Measurements from ENCODE around the gene BAHCC1. TPM values are rescaled to one million over a fixed set of nuclear protein-coding genes. Genes with fewer than 3 reads are reported as not detected.

BAHCC1 gene
- total RNA-seq, 1 donor from 2014 or later = 61.3 TPM

DNA sequence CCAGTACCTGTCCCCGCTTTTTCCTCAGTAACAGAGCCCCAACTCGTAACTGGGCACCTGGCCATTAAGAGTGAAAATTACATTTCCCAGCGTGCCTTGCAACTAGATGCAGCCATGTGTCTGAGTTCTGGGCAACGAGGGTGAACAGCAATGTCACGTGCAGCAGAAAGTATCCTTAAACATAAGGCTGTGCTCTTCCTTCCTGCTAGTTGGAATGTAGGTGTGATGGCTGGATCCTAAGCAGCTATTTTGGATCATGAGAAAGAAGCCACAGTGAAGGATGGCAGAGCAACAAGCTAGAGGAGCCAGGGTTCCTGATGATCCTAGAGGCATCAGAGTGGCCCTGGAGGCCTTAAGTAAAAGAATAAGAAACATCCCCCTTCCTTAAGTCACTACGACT lies 81.4 kb downstream of the BAHCC1 start:
- H3K36me3 Mint-ChIP-seq (ENCODE audit: low read depth) = no peaks in the 10 kb centered on the region
- TF ChIP-seq, protein P1, sequence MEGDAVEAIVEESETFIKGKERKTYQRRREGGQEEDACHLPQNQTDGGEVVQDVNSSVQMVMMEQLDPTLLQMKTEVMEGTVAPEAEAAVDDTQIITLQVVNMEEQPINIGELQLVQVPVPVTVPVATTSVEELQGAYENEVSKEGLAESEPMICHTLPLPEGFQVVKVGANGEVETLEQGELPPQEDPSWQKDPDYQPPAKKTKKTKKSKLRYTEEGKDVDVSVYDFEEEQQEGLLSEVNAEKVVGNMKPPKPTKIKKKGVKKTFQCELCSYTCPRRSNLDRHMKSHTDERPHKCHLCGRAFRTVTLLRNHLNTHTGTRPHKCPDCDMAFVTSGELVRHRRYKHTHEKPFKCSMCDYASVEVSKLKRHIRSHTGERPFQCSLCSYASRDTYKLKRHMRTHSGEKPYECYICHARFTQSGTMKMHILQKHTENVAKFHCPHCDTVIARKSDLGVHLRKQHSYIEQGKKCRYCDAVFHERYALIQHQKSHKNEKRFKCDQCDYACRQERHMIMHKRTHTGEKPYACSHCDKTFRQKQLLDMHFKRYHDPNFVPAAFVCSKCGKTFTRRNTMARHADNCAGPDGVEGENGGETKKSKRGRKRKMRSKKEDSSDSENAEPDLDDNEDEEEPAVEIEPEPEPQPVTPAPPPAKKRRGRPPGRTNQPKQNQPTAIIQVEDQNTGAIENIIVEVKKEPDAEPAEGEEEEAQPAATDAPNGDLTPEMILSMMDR (conservative IDR thresholded peaks at IDR 0.05) = no peak
- no peak overlapping the region for H3K27ac Mint-ChIP-seq (ENCODE audit: unreplicated experiment)
- DNase-seq (ENCODE audit: low read depth, low spot score) = no peak
- peaks cover 3% of the 10 kb centered on the region for H3K9me3 Mint-ChIP-seq
- peak overlapping the region; percentile 11 for H3K4me3 Mint-ChIP-seq
- peaks cover 10% of the 10 kb centered on the region for H3K27me3 Mint-ChIP-seq (ENCODE audit: low read depth)
- peaks cover 60% of the 10 kb centered on the region for H3K4me1 Mint-ChIP-seq

DNA sequence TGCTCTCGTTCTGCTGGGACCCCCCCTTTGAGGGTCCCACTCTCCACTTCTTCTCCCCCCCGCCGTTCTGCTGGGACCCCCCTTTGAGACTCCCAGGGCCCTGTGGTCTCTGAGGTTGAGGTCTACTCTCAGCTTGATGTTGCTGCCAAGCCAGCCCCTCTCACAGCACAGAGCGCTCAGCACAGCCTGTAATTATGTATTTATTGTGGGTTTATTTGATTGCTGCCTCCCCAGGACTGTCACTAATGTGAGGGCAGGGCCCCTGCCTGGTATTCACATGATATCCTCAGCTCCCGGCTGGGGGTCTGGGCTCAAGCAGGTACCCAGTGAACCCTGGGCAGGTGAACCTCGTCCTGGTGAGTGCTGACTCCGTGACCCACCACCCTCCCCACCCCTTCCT lies 81.9 kb downstream of the BAHCC1 start:
- no peak for DNase-seq (ENCODE audit: low read depth, low spot score)
- H3K4me1 Mint-ChIP-seq = peaks cover 65% of the 10 kb centered on the region
- peak overlapping the region; percentile 11 for H3K4me3 Mint-ChIP-seq
- no peaks in the 10 kb centered on the region for H3K36me3 Mint-ChIP-seq (ENCODE audit: low read depth)
- TF ChIP-seq, protein P1 (conservative IDR thresholded peaks at IDR 0.05) = no peak
- H3K27me3 Mint-ChIP-seq (ENCODE audit: low read depth) = peaks cover 10% of the 10 kb centered on the region
- H3K27ac Mint-ChIP-seq (ENCODE audit: unreplicated experiment) = peak overlapping the region; percentile 21
- H3K9me3 Mint-ChIP-seq = peaks cover 3% of the 10 kb centered on the region

DNA sequence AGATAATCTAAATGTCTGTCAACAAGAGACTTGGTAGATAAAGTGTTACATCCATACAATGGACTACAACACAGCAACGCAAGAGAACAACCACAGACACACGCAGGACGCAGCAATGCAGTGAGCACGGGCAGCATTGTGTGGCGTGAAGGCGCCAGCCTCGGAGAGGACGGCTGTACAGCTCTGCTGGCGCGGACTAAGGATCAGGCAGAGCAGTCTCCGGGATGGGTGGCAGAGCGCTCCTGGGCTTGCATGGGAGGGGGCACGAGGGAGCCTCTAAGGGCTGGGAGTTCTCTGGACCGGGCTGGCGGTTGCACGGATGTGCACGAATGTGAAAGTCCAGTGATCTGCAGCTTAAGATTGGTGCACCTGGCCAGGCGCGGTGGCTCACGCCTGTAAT lies 82.9 kb downstream of the BAHCC1 start:
- Mint-ChIP-seq H3K36me3 (ENCODE audit: low read depth) (no peaks in the 10 kb centered on the region), H3K9me3 (peaks cover 3% of the 10 kb centered on the region), H3K27me3 (ENCODE audit: low read depth) (peaks cover 10% of the 10 kb centered on the region), H3K4me3 (peak overlapping the region; percentile 56), H3K27ac (ENCODE audit: unreplicated experiment) (no peak overlapping the region), H3K4me1 (peaks cover 75% of the 10 kb centered on the region)
- TF ChIP-seq, protein P1 (conservative IDR thresholded peaks at IDR 0.05) = no peak
- no peak for DNase-seq (ENCODE audit: low read depth, low spot score)

DNA sequence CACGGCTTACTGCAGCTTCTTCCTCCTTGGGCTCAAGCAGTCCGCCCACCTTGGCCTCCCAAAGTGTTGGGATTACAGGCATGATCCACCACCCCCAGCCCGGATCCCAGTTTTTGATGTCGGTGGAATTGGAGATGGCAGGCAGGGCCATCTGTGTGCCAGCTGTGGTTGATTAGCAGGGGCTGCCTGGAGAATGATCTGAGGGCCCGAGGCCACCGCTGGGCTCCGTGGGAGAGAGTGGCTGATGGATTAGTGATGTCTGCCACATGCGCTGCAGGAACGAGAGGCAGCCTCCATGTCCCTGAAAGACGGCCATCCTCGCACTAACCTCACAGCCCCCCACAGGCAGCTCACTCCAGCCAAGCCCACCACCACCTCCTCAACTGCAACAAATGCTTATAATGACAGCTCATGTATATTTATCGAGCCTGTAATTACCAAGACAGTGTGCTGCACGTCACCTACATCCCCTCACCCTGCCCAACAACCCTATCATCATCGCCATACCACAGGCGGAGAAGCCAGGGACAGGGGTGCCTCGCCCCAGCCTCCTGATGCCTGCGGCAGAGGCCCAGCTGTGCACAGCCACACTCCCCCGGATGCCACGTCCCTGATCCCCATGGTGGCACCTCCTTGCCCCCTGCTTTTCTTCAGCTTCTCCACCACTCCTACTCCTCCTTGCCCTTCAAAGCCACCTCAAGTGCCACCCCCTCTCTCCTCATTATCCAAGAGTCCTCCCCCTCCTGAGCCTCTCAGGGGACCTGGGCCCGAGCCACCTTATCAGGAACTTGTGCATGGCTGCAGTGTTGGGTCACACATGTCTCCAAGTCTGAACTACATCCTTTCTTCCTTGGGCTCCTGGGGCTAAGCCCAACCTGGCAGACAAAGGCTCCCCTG lies 84.2 kb downstream of the BAHCC1 start:
- Mint-ChIP-seq H3K27me3 (ENCODE audit: low read depth) (peaks cover 8% of the 10 kb centered on the region), H3K4me3 (peak overlapping the region; percentile 80), H3K9me3 (peaks cover 3% of the 10 kb centered on the region), H3K27ac (ENCODE audit: unreplicated experiment) (no peak overlapping the region), H3K4me1 (peaks cover 75% of the 10 kb centered on the region), H3K36me3 (ENCODE audit: low read depth) (no peaks in the 10 kb centered on the region)
- TF ChIP-seq, protein P1 (conservative IDR thresholded peaks at IDR 0.05) = no peak
- no peak for DNase-seq (ENCODE audit: low read depth, low spot score)

DNA sequence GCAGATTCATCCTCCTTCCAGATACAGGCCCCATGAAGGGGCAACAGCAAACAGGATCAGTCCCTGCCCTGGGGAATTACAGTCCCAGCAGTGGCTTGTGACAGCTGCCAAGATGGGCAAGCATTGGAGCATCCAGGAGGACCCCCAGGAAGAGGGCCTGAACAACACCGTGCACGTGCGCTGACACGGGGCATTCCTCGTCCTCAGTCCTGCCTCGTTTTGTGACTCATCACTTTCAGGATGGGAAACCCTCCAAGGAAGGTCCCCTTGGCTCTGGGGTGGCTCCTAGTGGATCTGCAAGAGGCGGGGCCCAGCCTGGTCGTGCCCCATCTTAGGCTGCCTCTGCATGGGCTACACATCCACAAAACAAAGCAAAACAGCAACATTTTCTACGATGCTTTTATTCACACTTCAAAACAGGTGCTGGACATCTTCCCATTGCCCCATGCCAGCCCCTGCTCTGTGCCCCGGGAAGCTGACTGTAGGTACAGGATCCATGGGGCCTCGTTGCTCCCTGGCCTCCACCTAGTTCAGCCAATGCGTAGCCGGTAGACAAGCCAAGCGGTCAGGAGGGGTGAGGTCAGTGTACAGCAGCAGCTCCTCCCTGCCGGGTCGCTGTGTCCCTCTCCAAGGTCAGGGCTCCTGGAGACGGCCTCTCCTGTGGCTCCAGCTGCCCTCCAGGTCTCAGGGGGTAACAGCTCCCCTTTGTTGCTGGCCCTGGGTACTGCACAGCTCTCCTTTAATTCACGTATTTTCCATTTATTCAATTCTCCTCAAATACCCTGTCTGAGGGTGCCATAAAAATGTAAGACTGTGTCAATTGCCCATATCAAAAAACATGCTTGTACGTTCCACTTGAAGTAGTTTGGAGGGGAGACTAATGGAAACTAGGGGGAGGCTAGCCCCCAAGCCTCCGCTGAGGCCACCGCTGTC lies 85.1 kb downstream of the BAHCC1 start:
- Mint-ChIP-seq H3K36me3 (ENCODE audit: low read depth) (no peaks in the 10 kb centered on the region), H3K27me3 (ENCODE audit: low read depth) (peaks cover 8% of the 10 kb centered on the region), H3K4me3 (peak overlapping the region; percentile 80), H3K27ac (ENCODE audit: unreplicated experiment) (no peak overlapping the region), H3K4me1 (peaks cover 68% of the 10 kb centered on the region), H3K9me3 (peaks cover 3% of the 10 kb centered on the region)
- TF ChIP-seq, protein P1 (conservative IDR thresholded peaks at IDR 0.05) = no peak
- DNase-seq (ENCODE audit: low read depth, low spot score) = no peak
